Measurements from ENCODE around the gene MAT2A.
A peak's percentile ranks its signal among the peaks of the same experiment; 100 is the strongest.

MAT2A gene

GRCh38 chr2:85547089-85547858 is 8.3 kb downstream of the MAT2A start:
- Histone ChIP-seq H3K4me3 (ENCODE audit: low read depth in 1 of 2, low read length in 2 of 2) (no peak overlapping the region), H3K27me3 (ENCODE audit: control insufficient read depth in 1 of 2, insufficient read depth in 2 of 2, low read length in 2 of 2) (no peaks in the 10 kb centered on the region), H3K9ac (ENCODE audit: low read depth in 1 of 2, low read length in 2 of 2) (no peak overlapping the region), H3K36me3 (ENCODE audit: control insufficient read depth in 1 of 2, insufficient read depth in 2 of 2, low read length in 2 of 2) (peaks cover 41 to 72% of the 10 kb centered on the region in 2 donors), H3K4me1 (ENCODE audit: control insufficient read depth in 1 of 2, insufficient read depth in 2 of 2, low read length in 2 of 2) (peaks cover 6 to 10% of the 10 kb centered on the region in 2 donors), H3K27ac (ENCODE audit: low read depth, low read length) (no peak overlapping the region), H3K9me3 (ENCODE audit: control insufficient read depth in 1 of 2, low read length in 2 of 2) (no peaks in the 10 kb centered on the region)

GRCh38 chr2:85547859-85548607 is 9.1 kb downstream of the MAT2A start:
- H3K36me3 ChIP-seq (ENCODE audit: control insufficient read depth in 1 of 2, insufficient read depth in 2 of 2, low read length in 2 of 2) = peaks cover 41 to 72% of the 10 kb centered on the region in 2 donors
- no peak overlapping the region for H3K9ac ChIP-seq (ENCODE audit: low read depth in 1 of 2, low read length in 2 of 2)
- H3K27me3 ChIP-seq (ENCODE audit: control insufficient read depth in 1 of 2, insufficient read depth in 2 of 2, low read length in 2 of 2) = no peaks in the 10 kb centered on the region
- no peaks in the 10 kb centered on the region for H3K9me3 ChIP-seq (ENCODE audit: control insufficient read depth in 1 of 2, low read length in 2 of 2)
- no peak overlapping the region for H3K27ac ChIP-seq (ENCODE audit: low read depth, low read length)
- no peak overlapping the region for H3K4me3 ChIP-seq (ENCODE audit: low read depth in 1 of 2, low read length in 2 of 2)
- peaks cover under 1 to 4% of the 10 kb centered on the region in 2 donors for H3K4me1 ChIP-seq (ENCODE audit: control insufficient read depth in 1 of 2, insufficient read depth in 2 of 2, low read length in 2 of 2)

- H3K36me3 ChIP-seq (ENCODE audit: control insufficient read depth in 1 of 2, insufficient read depth in 2 of 2, low read length in 2 of 2) = peaks cover 41 to 70% of the 10 kb centered on the region in 2 donors
- no peak overlapping the region for H3K4me3 ChIP-seq (ENCODE audit: low read depth in 1 of 2, low read length in 2 of 2)
- H3K27ac ChIP-seq (ENCODE audit: low read depth, low read length) = no peak overlapping the region
These were observed 9.6 kb downstream of the MAT2A start for GRCh38 chr2:85548608-85548900.

GRCh38 chr2:85549095-85549494 is 10.1 kb downstream of the MAT2A start:
- Histone ChIP-seq H3K27ac (ENCODE audit: low read depth, low read length) (no peak overlapping the region), H3K27me3 (ENCODE audit: control insufficient read depth in 1 of 2, insufficient read depth in 2 of 2, low read length in 2 of 2) (no peaks in the 10 kb centered on the region), H3K4me3 (ENCODE audit: low read depth in 1 of 2, low read length in 2 of 2) (no peak overlapping the region), H3K9me3 (ENCODE audit: control insufficient read depth in 1 of 2, low read length in 2 of 2) (no peaks in the 10 kb centered on the region), H3K36me3 (ENCODE audit: control insufficient read depth in 1 of 2, insufficient read depth in 2 of 2, low read length in 2 of 2) (peaks cover 44 to 68% of the 10 kb centered on the region in 2 donors), H3K9ac (ENCODE audit: low read depth in 1 of 2, low read length in 2 of 2) (no peak overlapping the region), H3K4me1 (ENCODE audit: control insufficient read depth in 1 of 2, insufficient read depth in 2 of 2, low read length in 2 of 2) (peaks cover 0 to 4% of the 10 kb centered on the region in 2 donors)

More at GRCh38 chr2:85548608-85548900, 9.6 kb downstream of the MAT2A start:
- Histone ChIP-seq H3K9ac (ENCODE audit: low read depth in 1 of 2, low read length in 2 of 2) (no peak overlapping the region), H3K4me1 (ENCODE audit: control insufficient read depth in 1 of 2, insufficient read depth in 2 of 2, low read length in 2 of 2) (peaks cover 0 to 4% of the 10 kb centered on the region in 2 donors), H3K9me3 (ENCODE audit: control insufficient read depth in 1 of 2, low read length in 2 of 2) (no peaks in the 10 kb centered on the region), H3K27me3 (ENCODE audit: control insufficient read depth in 1 of 2, insufficient read depth in 2 of 2, low read length in 2 of 2) (no peaks in the 10 kb centered on the region)

GRCh38 chr2:85549826-85550225 is 10.9 kb downstream of the MAT2A start:
- peaks cover 50 to 66% of the 10 kb centered on the region in 2 donors for H3K36me3 ChIP-seq (ENCODE audit: control insufficient read depth in 1 of 2, insufficient read depth in 2 of 2, low read length in 2 of 2)

GRCh38 chr2:85550486-85550885 is 11.5 kb downstream of the MAT2A start:
- H3K27ac ChIP-seq (ENCODE audit: low read depth, low read length) = peak overlapping the region; percentile 27
- no peaks in the 10 kb centered on the region for H3K9me3 ChIP-seq (ENCODE audit: control insufficient read depth in 1 of 2, low read length in 2 of 2)
- H3K9ac ChIP-seq (ENCODE audit: low read depth in 1 of 2, low read length in 2 of 2) = no peak overlapping the region
- no peak overlapping the region for H3K4me3 ChIP-seq (ENCODE audit: low read depth in 1 of 2, low read length in 2 of 2)
- H3K27me3 ChIP-seq (ENCODE audit: control insufficient read depth in 1 of 2, insufficient read depth in 2 of 2, low read length in 2 of 2) = no peaks in the 10 kb centered on the region
- H3K4me1 ChIP-seq (ENCODE audit: control insufficient read depth in 1 of 2, insufficient read depth in 2 of 2, low read length in 2 of 2) = peaks cover 0 to 4% of the 10 kb centered on the region in 2 donors
- peaks cover 50 to 66% of the 10 kb centered on the region in 2 donors for H3K36me3 ChIP-seq (ENCODE audit: control insufficient read depth in 1 of 2, insufficient read depth in 2 of 2, low read length in 2 of 2)

More at GRCh38 chr2:85549826-85550225, 10.9 kb downstream of the MAT2A start:
- Histone ChIP-seq H3K4me1 (ENCODE audit: control insufficient read depth in 1 of 2, insufficient read depth in 2 of 2, low read length in 2 of 2) (peaks cover 0 to 4% of the 10 kb centered on the region in 2 donors), H3K4me3 (ENCODE audit: low read depth in 1 of 2, low read length in 2 of 2) (no peak overlapping the region), H3K27ac (ENCODE audit: low read depth, low read length) (peak overlapping the region; percentile 27), H3K27me3 (ENCODE audit: control insufficient read depth in 1 of 2, insufficient read depth in 2 of 2, low read length in 2 of 2) (no peaks in the 10 kb centered on the region), H3K9ac (ENCODE audit: low read depth in 1 of 2, low read length in 2 of 2) (no peak overlapping the region), H3K9me3 (ENCODE audit: control insufficient read depth in 1 of 2, low read length in 2 of 2) (no peaks in the 10 kb centered on the region)

- peaks cover 40 to 63% of the 10 kb centered on the region in 2 donors for H3K36me3 ChIP-seq (ENCODE audit: control insufficient read depth in 1 of 2, insufficient read depth in 2 of 2, low read length in 2 of 2)
- H3K27me3 ChIP-seq (ENCODE audit: control insufficient read depth in 1 of 2, insufficient read depth in 2 of 2, low read length in 2 of 2) = no peaks in the 10 kb centered on the region
- no peak overlapping the region for H3K4me3 ChIP-seq (ENCODE audit: low read depth in 1 of 2, low read length in 2 of 2)
- peaks cover 0 to 4% of the 10 kb centered on the region in 2 donors for H3K4me1 ChIP-seq (ENCODE audit: control insufficient read depth in 1 of 2, insufficient read depth in 2 of 2, low read length in 2 of 2)
- H3K27ac ChIP-seq (ENCODE audit: low read depth, low read length) = no peak overlapping the region
- H3K9me3 ChIP-seq (ENCODE audit: control insufficient read depth in 1 of 2, low read length in 2 of 2) = no peaks in the 10 kb centered on the region
- no peak overlapping the region for H3K9ac ChIP-seq (ENCODE audit: low read depth in 1 of 2, low read length in 2 of 2)
These were observed 13.0 kb downstream of the MAT2A start for GRCh38 chr2:85551698-85552678.

GRCh38 chr2:85553184-85553583 is 14.2 kb downstream of the MAT2A start:
- no peak overlapping the region for H3K27ac ChIP-seq (ENCODE audit: low read depth, low read length)
- no peak overlapping the region for H3K9ac ChIP-seq (ENCODE audit: low read depth in 1 of 2, low read length in 2 of 2)
- H3K27me3 ChIP-seq (ENCODE audit: control insufficient read depth in 1 of 2, insufficient read depth in 2 of 2, low read length in 2 of 2) = no peaks in the 10 kb centered on the region
- H3K4me3 ChIP-seq (ENCODE audit: low read depth in 1 of 2, low read length in 2 of 2) = no peak overlapping the region
- H3K36me3 ChIP-seq (ENCODE audit: control insufficient read depth in 1 of 2, insufficient read depth in 2 of 2, low read length in 2 of 2) = peaks cover 42 to 69% of the 10 kb centered on the region in 2 donors
- H3K4me1 ChIP-seq (ENCODE audit: control insufficient read depth in 1 of 2, insufficient read depth in 2 of 2, low read length in 2 of 2) = peaks cover 0 to 4% of the 10 kb centered on the region in 2 donors
- H3K9me3 ChIP-seq (ENCODE audit: control insufficient read depth in 1 of 2, low read length in 2 of 2) = no peaks in the 10 kb centered on the region

- Histone ChIP-seq H3K27ac (ENCODE audit: low read depth, low read length) (no peak overlapping the region), H3K36me3 (ENCODE audit: control insufficient read depth in 1 of 2, insufficient read depth in 2 of 2, low read length in 2 of 2) (peaks cover 42 to 68% of the 10 kb centered on the region in 2 donors), H3K9ac (ENCODE audit: low read depth in 1 of 2, low read length in 2 of 2) (no peak overlapping the region)
These were observed 16.1 kb downstream of the MAT2A start for GRCh38 chr2:85554980-85555612.

More at GRCh38 chr2:85554980-85555612, 16.1 kb downstream of the MAT2A start:
- peaks cover 3 to 10% of the 10 kb centered on the region in 2 donors for H3K4me1 ChIP-seq (ENCODE audit: control insufficient read depth in 1 of 2, insufficient read depth in 2 of 2, low read length in 2 of 2)
- no peaks in the 10 kb centered on the region for H3K9me3 ChIP-seq (ENCODE audit: control insufficient read depth in 1 of 2, low read length in 2 of 2)
- no peak overlapping the region for H3K4me3 ChIP-seq (ENCODE audit: low read depth in 1 of 2, low read length in 2 of 2)
- H3K27me3 ChIP-seq (ENCODE audit: control insufficient read depth in 1 of 2, insufficient read depth in 2 of 2, low read length in 2 of 2) = no peaks in the 10 kb centered on the region
